Uterus (tissue), 4 donors: ENCODE data around the gene PIAS4. TPM values are rescaled to one million over a fixed set of nuclear protein-coding genes. Genes with fewer than 3 reads are reported as not detected.
"Not testable (repeated sequence)": the region's sequence is repeated elsewhere in the genome, so short reads cannot be mapped to it uniquely, and the experiment has no call there.

Experiments
- DNase-seq, 2 donors: peaks; one replicate each; pipeline ENCODE4 v3.0.0-alpha.2; 2019 to 2020
- H3K27ac ChIP-seq, 2 donors: fragments of 200-600 bp; sonication (generic); 1 replicate in 1 of 2; 2 replicates in 1 of 2; pipeline ENCODE4 v1.5.1; 2016 to 2018
- H3K27me3 ChIP-seq, 2 donors: fragments of 200-600 bp; sonication (generic); one replicate each; pipeline ENCODE4 v1.5.1; 2018 to 2019; ENCODE audit warnings: control low read depth in 1 of 2
- H3K36me3 ChIP-seq, 2 donors: fragments of 200-600 bp; sonication (generic); one replicate each; pipeline ENCODE4 v1.5.1; 2019; ENCODE audit warnings: control low read depth in 1 of 2
- H3K4me1 ChIP-seq, 2 donors: fragments of 200-600 bp; sonication (generic); one replicate each; pipeline ENCODE4 v1.5.1; 2018 to 2019; ENCODE audit warnings: control low read depth in 1 of 2
- H3K4me3 ChIP-seq, 2 donors: fragments of 200-600 bp; sonication (generic); 1 replicate in 1 of 2; 2 replicates in 1 of 2; pipeline ENCODE4 v1.5.1; 2018 to 2019; ENCODE audit warnings: mild to moderate bottlenecking in 1 of 2
- H3K9me3 ChIP-seq, 2 donors: fragments of 200-600 bp; sonication (generic); one replicate each; pipeline ENCODE4 v1.5.1; 2019; ENCODE audit warnings: control low read depth in 1 of 2
- CTCF ChIP-seq, 4 experiments: fragments of 200-600 bp in 2 of 4; fragments of 450-650 bp in 2 of 4; sonication (generic) in 2 of 4; IDR thresholded peaks; one replicate each; pipeline ENCODE4 v1.5.1; 2016 to 2019; ENCODE audit warnings: antibody characterized with exemption in 4 of 4, mild to moderate bottlenecking in 2 of 4, moderate library complexity in 1 of 4
- POLR2A ChIP-seq, 2 donors: fragments of 450-650 bp; IDR thresholded peaks; one replicate each; pipeline ENCODE4 v1.6.1; 2016; ENCODE audit warnings: antibody characterized with exemption in 2 of 2, mild to moderate bottlenecking in 1 of 2, moderate library complexity in 1 of 2
- intact Hi-C: fragments of 100-400 bp; cut with DNase I; formaldehyde crosslinking; loops from one replicate; pipeline ENCODE4 v1.15.1; 2023; ENCODE audit warnings: low total_unique reads
- total RNA-seq, 4 donors: library from RNA; depleted of rRNA in 3 of 4; stranded (reverse); fragments of >200 nt in 3 of 4; gene quantifications; one replicate each; pipeline versions ENCODE4 v1.1.0 to v1.2.4, GENCODE V29; 2014 to 2023
- donor health status: DM: yes; HTN: yes; CAD: no.

Gene PIAS4
- total RNA-seq, 4 donors from 2014 or later, result 10.0 to 39.4 (median 23.4) TPM

GRCh38 chr19:4007836-4008539 is 452 bp downstream of the PIAS4 start:
- peak in 1 of 2 donors; percentile 41 for DNase-seq
- intact Hi-C loops, result no loop called here
- Histone ChIP-seq H3K27me3 (no peaks in the 10 kb centered on the region), H3K4me3 (peak overlapping the region; percentile 73 to 74), H3K36me3 (no peaks in the 10 kb centered on the region), H3K27ac (peak overlapping the region; percentile 79 to 89), H3K9me3 (no peaks in the 10 kb centered on the region), H3K4me1 (peaks cover 0 to 24% of the 10 kb centered on the region in 2 donors)
- TF ChIP-seq CTCF (IDR thresholded peaks at IDR 0.05), result no peak
- no peak for TF ChIP-seq POLR2A (IDR thresholded peaks at IDR 0.05)

GRCh38 chr19:4009990-4010807 is 2.7 kb downstream of the PIAS4 start:
- Histone ChIP-seq H3K4me3 (no peak overlapping the region), H3K4me1 (peaks cover 0 to 36% of the 10 kb centered on the region in 2 donors)
- intact Hi-C loops, result no loop called here

GRCh38 chr19:4010808-4011110 is 3.2 kb downstream of the PIAS4 start:
- intact Hi-C loops, result no loop called here
- peaks cover 0 to 42% of the 10 kb centered on the region in 2 donors for H3K4me1 ChIP-seq
- no peak overlapping the region for H3K27ac ChIP-seq

More at GRCh38 chr19:4009990-4010807, 2.7 kb downstream of the PIAS4 start:
- no peak for DNase-seq
- H3K27ac ChIP-seq, result no peak overlapping the region
- no peaks in the 10 kb centered on the region for H3K27me3 ChIP-seq
- no peaks in the 10 kb centered on the region for H3K36me3 ChIP-seq
- no peaks in the 10 kb centered on the region for H3K9me3 ChIP-seq
- TF ChIP-seq CTCF (IDR thresholded peaks at IDR 0.05), result no peak
- TF ChIP-seq POLR2A (IDR thresholded peaks at IDR 0.05), result no peak

DNA sequence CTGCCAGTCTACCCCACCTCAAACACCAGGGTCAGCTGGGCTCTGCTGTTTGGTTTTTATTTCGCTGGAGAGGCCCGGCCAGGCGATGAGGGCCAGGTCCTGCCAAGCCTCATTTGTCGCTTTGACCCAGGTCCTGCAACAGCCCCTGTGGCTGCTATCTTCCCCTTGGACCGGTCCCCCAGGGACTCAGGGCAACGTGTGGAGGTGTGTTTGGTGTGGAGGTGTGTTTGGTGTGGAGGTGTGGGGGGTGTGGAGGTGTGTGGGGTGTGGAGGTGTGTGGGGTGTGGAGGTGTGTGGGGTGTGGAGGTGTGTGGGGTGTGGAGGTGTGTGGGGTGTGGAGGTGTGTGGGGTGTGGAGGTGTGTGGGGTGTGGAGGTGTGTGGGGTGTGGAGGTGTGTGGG is 3.9 kb downstream of the PIAS4 start:
- peaks cover 0 to 47% of the 10 kb centered on the region in 2 donors for H3K4me1 ChIP-seq
- H3K9me3 ChIP-seq, H3K27ac ChIP-seq, intact Hi-C loops, H3K27me3 ChIP-seq, H3K4me3 ChIP-seq, DNase-seq, H3K36me3 ChIP-seq: not testable (repeated sequence)

More at GRCh38 chr19:4010808-4011110, 3.2 kb downstream of the PIAS4 start:
- Histone ChIP-seq H3K4me3 (no peak overlapping the region), H3K9me3 (no peaks in the 10 kb centered on the region), H3K27me3 (no peaks in the 10 kb centered on the region), H3K36me3 (no peaks in the 10 kb centered on the region)
- DNase-seq, result no peak
- TF ChIP-seq POLR2A (IDR thresholded peaks at IDR 0.05) (no peak), CTCF (IDR thresholded peaks at IDR 0.05) (no peak)

- TF ChIP-seq POLR2A (IDR thresholded peaks at IDR 0.05) (no peak), CTCF (IDR thresholded peaks at IDR 0.05) (no peak)
- Histone ChIP-seq H3K27ac (no peak overlapping the region), H3K9me3 (no peaks in the 10 kb centered on the region), H3K4me1 (peaks cover 0 to 47% of the 10 kb centered on the region in 2 donors), H3K27me3 (no peaks in the 10 kb centered on the region), H3K36me3 (no peaks in the 10 kb centered on the region), H3K4me3 (no peak overlapping the region)
- intact Hi-C loops, result no loop called here
- DNase-seq, result no peak
Measured at GRCh38 chr19:4012092-4012974, 4.8 kb downstream of the PIAS4 start.
